HG02943 (cell line): ENCODE results near the gene RBP2.

Experiments used
- ATAC-seq: cut with Tn5 transposase; IDR thresholded peaks from one replicate; pipeline ENCODE4 v1.9.1; 2021; ENCODE audit warnings: mild to moderate bottlenecking, low read depth, moderate library complexity; ENCODE audit not compliant: unreplicated experiment

Gene RBP2

GRCh38 chr3:139482206-139482605 is 5.9 kb upstream of the RBP2 start:
- ATAC-seq, result no peak

- no peak for ATAC-seq
Measured at GRCh38 chr3:139481116-139481515, 4.8 kb upstream of the RBP2 start.

- no peak for ATAC-seq
Measured at GRCh38 chr3:139480585-139480984, 4.3 kb upstream of the RBP2 start.

- no peak for ATAC-seq
Measured at GRCh38 chr3:139477710-139478640, 1.7 kb upstream of the RBP2 start.

GRCh38 chr3:139473155-139473771 is 3.1 kb downstream of the RBP2 start:
- ATAC-seq, result no peak

GRCh38 chr3:139472380-139473010 is 3.8 kb downstream of the RBP2 start:
- ATAC-seq, result no peak

GRCh38 chr3:139470199-139470598 is 6.1 kb downstream of the RBP2 start:
- ATAC-seq, result no peak

- ATAC-seq, result no peak
Measured at GRCh38 chr3:139468399-139468798, 7.9 kb downstream of the RBP2 start.

- no peak for ATAC-seq
Measured at GRCh38 chr3:139466360-139466759, 10.0 kb downstream of the RBP2 start.

GRCh38 chr3:139465636-139466035 is 10.7 kb downstream of the RBP2 start:
- no peak for ATAC-seq

GRCh38 chr3:139463466-139463865 is 12.8 kb downstream of the RBP2 start:
- no peak for ATAC-seq

- ATAC-seq, result no peak
Measured at GRCh38 chr3:139460529-139460928, 15.8 kb downstream of the RBP2 start.

GRCh38 chr3:139460076-139460475 is 16.2 kb downstream of the RBP2 start:
- no peak for ATAC-seq

GRCh38 chr3:139458348-139458747 is 18.0 kb downstream of the RBP2 start:
- ATAC-seq, result no peak

GRCh38 chr3:139457066-139457465 is 19.2 kb downstream of the RBP2 start:
- ATAC-seq, result no peak

- ATAC-seq, result no peak
Measured at GRCh38 chr3:139456386-139456785, 19.9 kb downstream of the RBP2 start.

GRCh38 chr3:139455855-139456254 is 20.5 kb downstream of the RBP2 start:
- no peak for ATAC-seq

- ATAC-seq, result no peak
Measured at GRCh38 chr3:139455206-139455605, 21.1 kb downstream of the RBP2 start.

- ATAC-seq, result no peak
Measured at GRCh38 chr3:139454346-139454745, 22.0 kb downstream of the RBP2 start.

- ATAC-seq, result no peak
Measured at GRCh38 chr3:139450159-139450558, 26.2 kb downstream of the RBP2 start.

GRCh38 chr3:139449566-139449965 is 26.8 kb downstream of the RBP2 start:
- ATAC-seq, result no peak
